ENCODE data around the gene ATL3.
"Not testable (repeated sequence)": the region's sequence is repeated elsewhere in the genome, so short reads cannot be mapped to it uniquely, and the experiment has no call there.

ATL3 gene

GRCh38 chr11:63643205-63643604 is 28.0 kb downstream of the ATL3 start:
- H3K9ac ChIP-seq (ENCODE audit: low read depth, low read length) = no peak overlapping the region
- H3K9me3 ChIP-seq (ENCODE audit: insufficient read depth, low read depth, low read length) = no peaks in the 10 kb centered on the region
- 100% methylated on average over 3 of the region's 3 CpGs for WGBS
- no peak overlapping the region for H3K27ac ChIP-seq (ENCODE audit: low read depth, low read length)
- H3K36me3 ChIP-seq (ENCODE audit: insufficient read depth, low read length) = peaks cover 73% of the 10 kb centered on the region
- H3K4me1 ChIP-seq (ENCODE audit: insufficient read depth, low read length) = no peaks in the 10 kb centered on the region
- H3K4me3 ChIP-seq (ENCODE audit: low read length) = no peak overlapping the region
- H3K27me3 ChIP-seq (ENCODE audit: insufficient read depth, low read length) = no peaks in the 10 kb centered on the region

GRCh38 chr11:63641727-63642126 is 29.4 kb downstream of the ATL3 start:
- Histone ChIP-seq H3K4me1 (ENCODE audit: insufficient read depth, low read length) (no peaks in the 10 kb centered on the region), H3K4me3 (ENCODE audit: low read length) (no peak overlapping the region), H3K9me3 (ENCODE audit: insufficient read depth, low read depth, low read length) (no peaks in the 10 kb centered on the region), H3K36me3 (ENCODE audit: insufficient read depth, low read length) (peaks cover 60% of the 10 kb centered on the region), H3K27me3 (ENCODE audit: insufficient read depth, low read length) (no peaks in the 10 kb centered on the region), H3K27ac (ENCODE audit: low read depth, low read length) (no peak overlapping the region), H3K9ac (ENCODE audit: low read depth, low read length) (no peak overlapping the region)

- Histone ChIP-seq H3K27me3 (ENCODE audit: insufficient read depth, low read length) (no peaks in the 10 kb centered on the region), H3K9ac (ENCODE audit: low read depth, low read length) (no peak overlapping the region), H3K36me3 (ENCODE audit: insufficient read depth, low read length) (peaks cover 53% of the 10 kb centered on the region), H3K9me3 (ENCODE audit: insufficient read depth, low read depth, low read length) (no peaks in the 10 kb centered on the region), H3K4me3 (ENCODE audit: low read length) (no peak overlapping the region), H3K4me1 (ENCODE audit: insufficient read depth, low read length) (0 out of 2 replicates have a peak, but pooled peaks cover 3% of the 10 kb centered on the region), H3K27ac (ENCODE audit: low read depth, low read length) (no peak overlapping the region)
- 92% methylated on average over 2 of the region's 3 CpGs for WGBS
These were observed 31.9 kb downstream of the ATL3 start for GRCh38 chr11:63639199-63639832.

GRCh38 chr11:63638436-63638835 is 32.7 kb downstream of the ATL3 start:
- H3K27me3 ChIP-seq (ENCODE audit: insufficient read depth, low read length); H3K9ac ChIP-seq (ENCODE audit: low read depth, low read length); H3K4me1 ChIP-seq (ENCODE audit: insufficient read depth, low read length); H3K4me3 ChIP-seq (ENCODE audit: low read length); H3K9me3 ChIP-seq (ENCODE audit: insufficient read depth, low read depth, low read length); H3K27ac ChIP-seq (ENCODE audit: low read depth, low read length): not testable (repeated sequence)
- H3K36me3 ChIP-seq (ENCODE audit: insufficient read depth, low read length) = peaks cover 46% of the 10 kb centered on the region
- WGBS = 96% methylated on average over 8 of the region's 8 CpGs

- Histone ChIP-seq H3K4me1 (ENCODE audit: insufficient read depth, low read length) (0 out of 2 replicates have a peak, but pooled peaks cover 3% of the 10 kb centered on the region), H3K9ac (ENCODE audit: low read depth, low read length) (no peak overlapping the region), H3K36me3 (ENCODE audit: insufficient read depth, low read length) (peaks cover 45% of the 10 kb centered on the region), H3K27me3 (ENCODE audit: insufficient read depth, low read length) (no peaks in the 10 kb centered on the region), H3K27ac (ENCODE audit: low read depth, low read length) (no peak overlapping the region), H3K9me3 (ENCODE audit: insufficient read depth, low read depth, low read length) (no peaks in the 10 kb centered on the region), H3K4me3 (ENCODE audit: low read length) (no peak overlapping the region)
- 56% methylated on average over 10 of the region's 10 CpGs for WGBS
These were observed 35.3 kb downstream of the ATL3 start for GRCh38 chr11:63635762-63636465.

- no peak overlapping the region for H3K9ac ChIP-seq (ENCODE audit: low read depth, low read length)
- H3K4me1 ChIP-seq (ENCODE audit: insufficient read depth, low read length) = peaks cover 4% of the 10 kb centered on the region
- H3K27me3 ChIP-seq (ENCODE audit: insufficient read depth, low read length) = no peaks in the 10 kb centered on the region
- H3K36me3 ChIP-seq (ENCODE audit: insufficient read depth, low read length) = peaks cover 58% of the 10 kb centered on the region
- H3K4me3 ChIP-seq (ENCODE audit: low read length) = no peak overlapping the region
- WGBS = 98% methylated on average over 3 of the region's 3 CpGs
- no peaks in the 10 kb centered on the region for H3K9me3 ChIP-seq (ENCODE audit: insufficient read depth, low read depth, low read length)
- no peak overlapping the region for H3K27ac ChIP-seq (ENCODE audit: low read depth, low read length)
These were observed 41.8 kb downstream of the ATL3 start for GRCh38 chr11:63629426-63629825.

GRCh38 chr11:63623513-63624140 is 47.5 kb downstream of the ATL3 start:
- Histone ChIP-seq H3K27me3 (ENCODE audit: insufficient read depth, low read length) (no peaks in the 10 kb centered on the region), H3K9ac (ENCODE audit: low read depth, low read length) (no peak overlapping the region), H3K4me1 (ENCODE audit: insufficient read depth, low read length) (peaks cover 4% of the 10 kb centered on the region), H3K27ac (ENCODE audit: low read depth, low read length) (no peak overlapping the region), H3K4me3 (ENCODE audit: low read length) (no peak overlapping the region), H3K9me3 (ENCODE audit: insufficient read depth, low read depth, low read length) (no peaks in the 10 kb centered on the region), H3K36me3 (ENCODE audit: insufficient read depth, low read length) (peaks cover 8% of the 10 kb centered on the region)
- 87% methylated on average over 7 of the region's 7 CpGs for WGBS

- H3K27me3 ChIP-seq (ENCODE audit: insufficient read depth, low read length) = no peaks in the 10 kb centered on the region
- 93% methylated on average over 2 of the region's 2 CpGs for WGBS
- no peak overlapping the region for H3K27ac ChIP-seq (ENCODE audit: low read depth, low read length)
- no peak overlapping the region for H3K4me3 ChIP-seq (ENCODE audit: low read length)
- H3K9me3 ChIP-seq (ENCODE audit: insufficient read depth, low read depth, low read length) = no peaks in the 10 kb centered on the region
- no peak overlapping the region for H3K9ac ChIP-seq (ENCODE audit: low read depth, low read length)
- H3K4me1 ChIP-seq (ENCODE audit: insufficient read depth, low read length) = peaks cover 4% of the 10 kb centered on the region
- no peaks in the 10 kb centered on the region for H3K36me3 ChIP-seq (ENCODE audit: insufficient read depth, low read length)
These were observed 48.9 kb downstream of the ATL3 start for GRCh38 chr11:63622323-63622722.

GRCh38 chr11:63621071-63621470 is 50.1 kb downstream of the ATL3 start:
- Histone ChIP-seq H3K4me3 (ENCODE audit: low read length) (no peak overlapping the region), H3K9me3 (ENCODE audit: insufficient read depth, low read depth, low read length) (no peaks in the 10 kb centered on the region), H3K36me3 (ENCODE audit: insufficient read depth, low read length) (no peaks in the 10 kb centered on the region), H3K27me3 (ENCODE audit: insufficient read depth, low read length) (no peaks in the 10 kb centered on the region), H3K4me1 (ENCODE audit: insufficient read depth, low read length) (peaks cover 4% of the 10 kb centered on the region), H3K27ac (ENCODE audit: low read depth, low read length) (no peak overlapping the region), H3K9ac (ENCODE audit: low read depth, low read length) (no peak overlapping the region)
- 78% methylated on average over 1 of the region's 1 CpG for WGBS

GRCh38 chr11:63619967-63620366 is 51.2 kb downstream of the ATL3 start:
- H3K9ac ChIP-seq (ENCODE audit: low read depth, low read length) = no peak overlapping the region
- no peak overlapping the region for H3K27ac ChIP-seq (ENCODE audit: low read depth, low read length)
- H3K36me3 ChIP-seq (ENCODE audit: insufficient read depth, low read length) = no peaks in the 10 kb centered on the region
- WGBS = 79% methylated on average over 6 of the region's 6 CpGs
- H3K4me1 ChIP-seq (ENCODE audit: insufficient read depth, low read length) = peaks cover 3% of the 10 kb centered on the region
- H3K4me3 ChIP-seq (ENCODE audit: low read length) = no peak overlapping the region
- no peaks in the 10 kb centered on the region for H3K27me3 ChIP-seq (ENCODE audit: insufficient read depth, low read length)
- no peaks in the 10 kb centered on the region for H3K9me3 ChIP-seq (ENCODE audit: insufficient read depth, low read depth, low read length)

GRCh38 chr11:63617686-63618085 is 53.5 kb downstream of the ATL3 start:
- 90% methylated on average over 5 of the region's 5 CpGs for WGBS

More at GRCh38 chr11:63617686-63618085, 53.5 kb downstream of the ATL3 start:
- H3K4me1 ChIP-seq (ENCODE audit: insufficient read depth, low read length); H3K9me3 ChIP-seq (ENCODE audit: insufficient read depth, low read depth, low read length); H3K36me3 ChIP-seq (ENCODE audit: insufficient read depth, low read length); H3K4me3 ChIP-seq (ENCODE audit: low read length); H3K9ac ChIP-seq (ENCODE audit: low read depth, low read length); H3K27ac ChIP-seq (ENCODE audit: low read depth, low read length); H3K27me3 ChIP-seq (ENCODE audit: insufficient read depth, low read length): not testable (repeated sequence)
